Effector CD4-positive, alpha-beta T cell (primary cell): Measurements from ENCODE around the gene INPP4B.
"Not testable (repeated sequence)": the region's sequence is repeated elsewhere in the genome, so short reads cannot be mapped to it uniquely, and the experiment has no call there.

Experiments used
- DNase-seq: peaks from one replicate; pipeline ENCODE4 v3.0.0-alpha.2; 2020

Gene INPP4B

DNA sequence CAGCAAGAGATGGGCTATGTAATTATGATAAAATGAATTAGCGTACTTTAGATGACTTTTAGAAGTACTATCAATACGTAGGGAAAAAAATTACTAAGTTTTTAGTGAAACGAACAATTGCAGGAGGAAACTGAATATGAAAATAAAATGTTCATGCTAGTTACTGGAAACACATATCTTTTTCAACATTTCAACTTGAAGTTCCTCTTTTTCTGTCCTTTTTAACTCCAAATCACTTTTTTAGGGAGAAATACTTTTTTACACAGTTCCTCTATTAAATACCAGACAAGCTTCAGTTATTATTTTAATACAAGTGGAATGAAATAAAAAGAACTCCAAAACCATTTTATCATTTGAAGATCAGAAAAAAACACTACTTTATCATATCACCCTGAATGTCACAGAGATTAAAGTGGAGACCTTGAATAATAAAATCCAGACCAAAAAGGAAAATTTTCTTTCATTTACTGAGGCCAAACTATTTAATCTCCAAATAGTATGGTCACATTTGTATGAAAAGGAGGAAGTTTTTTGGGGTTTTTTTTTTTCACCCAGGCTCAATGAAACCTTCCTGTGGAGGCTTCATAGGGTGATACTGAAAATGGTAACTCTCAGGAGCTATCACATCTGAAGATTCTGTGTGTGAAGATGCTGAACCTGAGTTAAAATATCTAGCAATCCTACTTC lies 306.2 kb downstream of the INPP4B start:
- DNase-seq, result no peak

DNA sequence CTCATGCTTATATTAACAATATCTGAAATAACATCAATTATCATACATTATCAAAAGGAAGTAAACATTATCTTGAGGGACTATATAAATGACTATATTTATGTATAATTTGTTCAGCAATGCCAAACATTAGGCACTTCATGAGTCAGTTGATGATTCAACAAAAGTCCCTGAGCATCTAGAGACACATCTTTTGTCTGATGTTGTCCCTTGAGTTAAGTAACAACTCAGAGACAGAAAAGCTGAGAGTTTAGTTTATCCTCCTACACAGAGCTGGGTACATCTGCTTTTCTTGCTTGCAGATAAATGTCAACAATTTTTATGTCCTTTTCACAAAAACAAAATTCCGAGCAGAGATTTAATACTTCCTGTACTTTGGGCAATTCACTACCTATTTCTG lies 311.1 kb downstream of the INPP4B start:
- no peak for DNase-seq

DNA sequence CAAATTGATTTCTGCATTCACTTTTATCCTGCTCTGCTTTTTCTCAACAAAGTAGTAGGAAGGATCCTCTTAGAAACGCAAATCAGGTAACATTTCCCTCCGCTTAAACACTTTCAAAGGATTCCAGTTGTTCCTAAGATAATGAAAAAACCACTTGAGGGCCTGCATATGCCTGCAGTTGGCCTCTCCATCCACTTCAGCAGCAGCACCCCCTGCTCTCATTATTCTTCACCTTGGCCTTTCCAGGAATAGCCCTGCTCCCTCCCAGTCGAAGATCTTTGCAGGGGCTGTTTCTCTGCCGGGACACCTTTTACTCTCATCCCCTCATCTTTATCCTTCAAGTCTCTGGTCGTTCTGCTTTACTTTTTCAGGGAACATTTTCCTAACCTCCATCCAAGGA lies 314.0 kb downstream of the INPP4B start:
- no peak for DNase-seq

DNA sequence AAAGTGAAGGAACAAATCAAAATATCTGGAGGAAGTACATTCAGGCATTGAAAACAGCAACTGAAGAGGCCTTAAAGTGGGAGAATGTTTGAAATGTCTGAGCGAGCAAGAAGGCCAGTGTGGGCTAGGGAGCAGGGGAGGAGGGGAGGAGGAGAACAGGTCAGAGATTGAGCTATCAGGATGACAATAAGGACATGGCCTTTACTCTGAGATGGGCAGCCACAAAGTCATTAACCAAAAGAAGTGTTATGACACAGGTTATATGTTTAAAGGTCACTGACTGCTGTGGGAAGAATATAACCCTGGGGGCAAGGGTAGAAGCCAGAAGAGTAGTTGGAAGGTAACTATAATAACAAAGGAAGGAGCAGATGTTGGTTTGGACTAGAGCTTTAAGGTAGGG lies 315.4 kb downstream of the INPP4B start:
- no peak for DNase-seq

DNA sequence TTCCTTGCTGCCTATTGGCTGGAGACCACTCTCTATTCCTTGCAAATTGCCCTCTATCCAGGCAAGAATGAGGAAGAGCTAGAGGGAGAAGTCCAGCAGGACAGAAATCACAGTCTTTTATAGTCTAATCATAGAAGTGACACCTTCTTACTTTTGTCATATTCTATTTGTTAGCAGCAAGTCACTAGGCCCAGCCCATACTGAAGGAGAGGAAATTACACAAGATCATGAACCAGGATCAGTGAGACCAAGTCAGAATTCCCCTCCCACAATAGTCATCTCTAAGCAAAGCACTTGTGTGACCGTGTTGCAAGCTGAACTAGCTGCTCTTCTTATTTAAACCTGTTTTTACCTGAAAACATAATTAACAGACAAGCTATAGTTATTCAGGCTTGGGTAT lies 317.7 kb downstream of the INPP4B start:
- no peak for DNase-seq

DNA sequence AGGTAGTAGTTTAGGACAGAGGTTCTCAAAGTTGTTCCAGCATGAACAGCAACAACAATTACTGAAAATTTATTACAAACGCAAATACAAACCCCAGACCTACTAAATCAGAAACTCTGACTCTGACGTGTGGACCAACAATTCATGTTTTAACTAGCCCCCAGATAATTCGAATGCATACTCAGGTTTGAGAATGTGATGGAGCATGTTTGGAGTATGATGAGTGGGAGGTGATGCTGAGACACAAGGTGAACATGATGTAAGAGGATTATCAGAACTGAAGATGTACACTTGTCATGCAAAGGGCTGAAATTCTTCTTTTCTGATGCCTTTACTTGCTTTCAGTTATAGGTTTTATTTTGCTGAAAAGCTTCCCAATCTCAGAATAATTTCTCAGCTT lies 323.0 kb downstream of the INPP4B start:
- DNase-seq, result no peak

DNA sequence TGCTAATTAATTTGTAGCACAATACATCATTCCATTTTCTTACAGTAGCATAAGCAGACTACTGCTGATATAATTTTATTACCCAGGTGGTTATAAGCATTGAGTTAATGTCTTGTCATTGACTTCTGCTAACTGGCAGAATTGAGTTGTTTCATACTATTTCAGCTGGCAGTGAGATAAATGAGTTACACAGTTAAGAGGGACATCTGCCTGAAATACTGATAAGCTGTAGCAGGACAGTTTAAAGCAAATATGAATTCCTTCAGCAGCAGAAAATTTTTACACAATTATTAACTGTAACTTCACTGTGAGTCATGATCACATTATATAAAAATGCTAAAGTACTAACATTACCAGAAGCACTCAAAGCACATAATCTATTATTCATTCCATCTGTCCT lies 326.8 kb downstream of the INPP4B start:
- no peak for DNase-seq

GRCh38 chr4:142516686-142517526 lies 329.2 kb downstream of the INPP4B start:
- DNase-seq, result no peak

GRCh38 chr4:142512161-142512560 lies 333.9 kb downstream of the INPP4B start:
- no peak for DNase-seq

- DNase-seq, result no peak
Measured at GRCh38 chr4:142509881-142510280, 336.2 kb downstream of the INPP4B start.

DNA sequence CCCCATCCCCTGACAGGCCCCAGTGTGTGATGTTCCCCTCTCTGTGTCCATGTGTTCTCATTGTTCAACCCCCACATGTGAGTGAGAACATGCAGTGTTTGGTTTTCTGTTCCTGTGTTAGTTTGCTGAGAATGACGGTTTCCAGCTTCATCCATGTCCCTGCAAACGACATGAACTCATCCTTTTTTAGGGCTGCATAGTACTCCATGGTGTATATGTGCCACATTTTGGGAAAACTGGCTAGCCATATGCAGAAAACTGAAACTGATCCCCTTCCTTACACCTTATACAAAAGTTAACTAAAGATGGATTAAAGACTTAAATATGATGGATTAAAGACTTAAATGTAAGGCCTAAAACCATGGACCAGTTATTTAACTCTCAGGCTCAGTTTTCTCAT lies 336.7 kb downstream of the INPP4B start:
- not testable (repeated sequence) for DNase-seq

- DNase-seq, result no peak
Measured at GRCh38 chr4:142500966-142501365, 345.1 kb downstream of the INPP4B start.

GRCh38 chr4:142497606-142498005 lies 348.5 kb downstream of the INPP4B start:
- DNase-seq, result no peak

- DNase-seq, result no peak
Measured at GRCh38 chr4:142493255-142494110, 352.6 kb downstream of the INPP4B start.

DNA sequence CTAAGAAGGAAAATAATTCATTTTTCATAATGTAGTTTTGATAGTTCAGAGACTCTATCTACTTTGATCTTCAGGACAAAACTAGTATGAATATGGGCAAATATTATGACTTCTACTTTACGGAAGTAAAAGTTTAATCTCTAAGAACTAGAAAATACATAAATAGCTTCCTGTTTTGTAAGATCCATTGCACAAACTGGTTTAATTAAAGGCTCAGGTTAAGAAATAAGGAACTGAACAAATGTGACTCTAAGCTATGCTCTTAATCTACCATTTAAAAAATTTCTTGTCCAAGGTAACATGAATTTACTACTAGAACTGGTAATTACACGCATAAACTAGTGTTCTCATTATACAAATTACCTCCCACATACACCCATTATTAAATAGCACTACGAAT lies 360.6 kb downstream of the INPP4B start:
- DNase-seq, result no peak

DNA sequence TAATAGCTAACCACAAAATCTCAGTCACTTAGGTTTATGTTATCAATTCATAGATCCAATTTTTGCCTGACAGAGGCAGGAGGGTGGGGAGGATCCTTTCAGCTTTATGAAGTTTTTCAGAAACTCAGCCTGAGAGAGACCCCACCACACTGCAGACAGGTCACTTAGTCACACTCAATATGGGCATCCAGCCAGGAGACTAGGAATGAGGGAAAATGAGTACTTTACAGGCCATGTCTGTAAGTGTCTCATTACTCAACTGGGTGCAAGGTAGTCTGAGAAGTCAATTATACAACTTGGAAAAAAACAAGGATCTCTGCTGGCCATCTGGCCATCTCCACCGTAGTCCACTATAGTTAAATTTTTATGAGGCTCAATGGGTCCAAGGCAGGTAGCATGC lies 365.9 kb downstream of the INPP4B start:
- DNase-seq, result no peak

DNA sequence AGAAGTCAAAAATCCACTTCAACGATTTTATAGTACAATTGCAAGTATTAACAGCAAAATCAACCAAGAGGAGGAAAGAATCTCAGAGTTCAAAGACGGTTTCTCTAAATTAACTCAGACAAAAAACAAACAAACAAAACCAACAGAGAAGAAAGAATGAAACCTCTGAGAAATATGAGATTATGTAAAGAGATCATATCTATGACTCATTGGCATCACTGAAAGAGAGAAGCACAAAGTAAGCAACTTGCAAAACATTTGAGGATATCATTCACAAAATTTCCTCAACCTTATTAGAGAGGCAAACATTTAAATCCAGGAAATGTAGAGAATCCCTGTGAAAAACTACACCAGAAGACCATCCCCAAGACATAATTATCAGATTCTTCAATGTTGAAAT lies 370.4 kb downstream of the INPP4B start:
- no peak for DNase-seq

GRCh38 chr4:142474398-142475087 lies 371.6 kb downstream of the INPP4B start:
- no peak for DNase-seq

GRCh38 chr4:142473960-142474338 lies 372.2 kb downstream of the INPP4B start:
- DNase-seq, result no peak

GRCh38 chr4:142473218-142473959 lies 372.7 kb downstream of the INPP4B start:
- DNase-seq, result no peak

- DNase-seq, result no peak
Measured at GRCh38 chr4:142467088-142467487, 379.0 kb downstream of the INPP4B start.

GRCh38 chr4:142465526-142465925 lies 380.6 kb downstream of the INPP4B start:
- no peak for DNase-seq
